SK-MEL-5 (cell line): Measurements from ENCODE around the gene GDF7. TPM values are rescaled to one million over a fixed set of nuclear protein-coding genes. Genes with fewer than 3 reads are reported as not detected.

ENCODE experiments used
- total RNA-seq: library from RNA; depleted of rRNA; stranded (reverse); fragments of >200 nt; shearing (Covaris generic); gene quantifications from 2 replicates; pipeline ENCODE4 v1.2.3, GENCODE V29; 2014; rRNA removed

The GDF7 gene
- total RNA-seq, 1 experiment from 2014 or later = 0.71 TPM

Other genes starting within 250 kb of the GDF7 start
- 74.0 and 79.5 TPM in 2 replicates for gene RHOB, start 220.1 kb upstream of the GDF7 start, total RNA-seq
- 68.8 and 69.1 TPM in 2 replicates for gene HS1BP3, start 16.0 kb upstream of the GDF7 start, total RNA-seq
- gene LDAH, start 156.0 kb downstream of the GDF7 start, total RNA-seq = 42.4 and 43.7 TPM in 2 replicates